H1 (cell line): ENCODE data around the gene STKLD1. TPM values are rescaled to one million over a fixed set of nuclear protein-coding genes. Genes with fewer than 3 reads are reported as not detected.

ENCODE experiments used
- CHD1 ChIP-seq: IDR thresholded peaks from 2 replicates; pipeline ENCODE4 v1.6.1; 2012; ENCODE audit warnings: low read depth, low read length, improper control_type of control experiment
- polyA plus RNA-seq, 7 experiments: library from polyadenylated mRNA; depleted of rRNA in 3 of 7; stranded (reverse) in 5 of 7; unstranded in 2 of 7; fragments of >200 nt in 5 of 7; fragments of 200-250 nt in 2 of 7; gene quantifications; 1 replicate in 5 of 7; 2 replicates in 1 of 7; 4 replicates in 1 of 7; pipeline versions ENCODE4 v1.2.1 to v1.2.3, GENCODE V29; 2011 to 2013; ENCODE audit warnings: missing spikeins in 2 of 7, mixed read lengths in 2 of 7
- total RNA-seq: library from RNA; stranded (reverse); fragmentation: NEBNext Ultra II Directional; extraction: Animal tissue kit (Norgen Biotek cat#: 25700); gene quantifications from 2 replicates; pipeline ENCODE4 v1.2.1, GENCODE V29; 2021

The STKLD1 gene
- total and polyA plus RNA-seq, 2 of the 8 experiments (the other 6 are each of a cell fraction or from before 2014, with no cell fraction given), result 0.26 TPM; not detected in 1

DNA sequence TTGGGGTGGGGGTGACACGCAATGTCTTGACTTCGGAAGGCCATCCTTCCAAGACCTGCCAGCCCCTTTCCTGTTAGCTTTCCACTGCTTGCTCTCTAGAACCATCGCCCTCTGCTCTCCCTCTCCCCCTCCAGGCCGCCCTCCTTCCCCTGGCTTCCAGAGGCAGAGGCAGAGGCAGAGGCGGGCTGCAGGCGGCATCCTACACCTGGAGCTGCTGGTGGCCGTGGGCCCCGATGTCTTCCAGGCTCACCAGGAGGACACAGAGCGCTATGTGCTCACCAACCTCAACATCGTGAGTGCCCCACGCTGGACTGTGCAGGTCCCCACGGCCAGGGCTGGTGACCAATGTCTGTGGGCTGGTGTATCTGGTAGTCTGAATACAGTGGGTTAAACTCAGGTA is 48.0 kb downstream of the STKLD1 start (continued):
- TF ChIP-seq CHD1, result no peak
- TF ChIP-seq, all 59 proteins: peak for 0
